ENCODE data around the gene KCNF1. TPM values are rescaled to one million over a fixed set of nuclear protein-coding genes. Genes with fewer than 3 reads are reported as not detected.

KCNF1 gene
- total RNA-seq, 1 donor from 2014 or later = not detected

- Histone ChIP-seq H3K79me2 (ENCODE audit: low read depth) (no peaks in the 10 kb centered on the region), H3K36me3 (no peaks in the 10 kb centered on the region), H3K4me3 (no peak overlapping the region), H3K27ac (no peak overlapping the region), H3F3A (ENCODE audit: low read depth) (no peaks in the 10 kb centered on the region), H3K9me3 (ENCODE audit: low read depth) (no peaks in the 10 kb centered on the region), H4K20me1 (ENCODE audit: low read depth) (no peaks in the 10 kb centered on the region), H2AFZ (replicated peaks) (no peak overlapping the region), H3K4me1 (no peaks in the 10 kb centered on the region), H3K4me2 (no peak overlapping the region), H3K9ac (no peak overlapping the region), H3K27me3 (peaks cover 81% of the 10 kb centered on the region)
- TF ChIP-seq EZH2phosphoT487 (IDR thresholded peaks at IDR 0.05) (no peak), EZH2 (IDR thresholded peaks at IDR 0.05) (no peak)
- TF ChIP-seq, protein P1, sequence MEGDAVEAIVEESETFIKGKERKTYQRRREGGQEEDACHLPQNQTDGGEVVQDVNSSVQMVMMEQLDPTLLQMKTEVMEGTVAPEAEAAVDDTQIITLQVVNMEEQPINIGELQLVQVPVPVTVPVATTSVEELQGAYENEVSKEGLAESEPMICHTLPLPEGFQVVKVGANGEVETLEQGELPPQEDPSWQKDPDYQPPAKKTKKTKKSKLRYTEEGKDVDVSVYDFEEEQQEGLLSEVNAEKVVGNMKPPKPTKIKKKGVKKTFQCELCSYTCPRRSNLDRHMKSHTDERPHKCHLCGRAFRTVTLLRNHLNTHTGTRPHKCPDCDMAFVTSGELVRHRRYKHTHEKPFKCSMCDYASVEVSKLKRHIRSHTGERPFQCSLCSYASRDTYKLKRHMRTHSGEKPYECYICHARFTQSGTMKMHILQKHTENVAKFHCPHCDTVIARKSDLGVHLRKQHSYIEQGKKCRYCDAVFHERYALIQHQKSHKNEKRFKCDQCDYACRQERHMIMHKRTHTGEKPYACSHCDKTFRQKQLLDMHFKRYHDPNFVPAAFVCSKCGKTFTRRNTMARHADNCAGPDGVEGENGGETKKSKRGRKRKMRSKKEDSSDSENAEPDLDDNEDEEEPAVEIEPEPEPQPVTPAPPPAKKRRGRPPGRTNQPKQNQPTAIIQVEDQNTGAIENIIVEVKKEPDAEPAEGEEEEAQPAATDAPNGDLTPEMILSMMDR (IDR thresholded peaks at IDR 0.05) = no peak
- Mint-ChIP-seq H3K27ac (no peak overlapping the region), H3K4me3 (no peak overlapping the region), H3K4me1 (peaks cover 14% of the 10 kb centered on the region), H3K36me3 (no peaks in the 10 kb centered on the region), H3K9me3 (peaks cover 11% of the 10 kb centered on the region), H3K27me3 (ENCODE audit: insufficient read depth, low read depth) (peaks cover 22% of the 10 kb centered on the region)
- no peak for DNase-seq (ENCODE audit: low spot score)
These were observed 8.3 kb downstream of the KCNF1 start for GRCh38 chr2:10919771-10920621.

GRCh38 chr2:10920764-10921388, 9.1 kb downstream of the KCNF1 start:
- Histone ChIP-seq H3K9ac (no peak overlapping the region), H2AFZ (replicated peaks) (no peak overlapping the region), H3K36me3 (no peaks in the 10 kb centered on the region), H3K9me3 (ENCODE audit: low read depth) (no peaks in the 10 kb centered on the region), H3F3A (ENCODE audit: low read depth) (no peaks in the 10 kb centered on the region), H3K4me2 (no peak overlapping the region), H3K27ac (no peak overlapping the region), H3K27me3 (peaks cover 79% of the 10 kb centered on the region), H3K79me2 (ENCODE audit: low read depth) (no peaks in the 10 kb centered on the region), H3K4me1 (no peaks in the 10 kb centered on the region), H3K4me3 (no peak overlapping the region), H4K20me1 (ENCODE audit: low read depth) (no peaks in the 10 kb centered on the region)
- H3K27ac Mint-ChIP-seq = no peak overlapping the region
- H3K4me3 Mint-ChIP-seq = no peak overlapping the region
- TF ChIP-seq, protein P1 (IDR thresholded peaks at IDR 0.05) = no peak
- TF ChIP-seq EZH2 (IDR thresholded peaks at IDR 0.05) (no peak), EZH2phosphoT487 (IDR thresholded peaks at IDR 0.05) (no peak)
- no peaks in the 10 kb centered on the region for H3K36me3 Mint-ChIP-seq
- peaks cover 11% of the 10 kb centered on the region for H3K9me3 Mint-ChIP-seq
- no peak for DNase-seq (ENCODE audit: low spot score)
- H3K4me1 Mint-ChIP-seq = peaks cover 12% of the 10 kb centered on the region
- H3K27me3 Mint-ChIP-seq (ENCODE audit: insufficient read depth, low read depth) = peaks cover 22% of the 10 kb centered on the region

- TF ChIP-seq EZH2 (IDR thresholded peaks at IDR 0.05) (no peak), EZH2phosphoT487 (IDR thresholded peaks at IDR 0.05) (no peak)
- TF ChIP-seq, protein P1 (IDR thresholded peaks at IDR 0.05) = no peak
- DNase-seq (ENCODE audit: low spot score) = no peak
These were observed 9.8 kb downstream of the KCNF1 start for GRCh38 chr2:10921525-10921924.

More at GRCh38 chr2:10921525-10921924, 9.8 kb downstream of the KCNF1 start:
- H3F3A ChIP-seq (ENCODE audit: low read depth) = no peaks in the 10 kb centered on the region
- H3K4me3 ChIP-seq = no peak overlapping the region
- Mint-ChIP-seq H3K36me3 (no peaks in the 10 kb centered on the region), H3K9me3 (peaks cover 11% of the 10 kb centered on the region), H3K4me3 (no peak overlapping the region), H3K27ac (no peak overlapping the region), H3K27me3 (ENCODE audit: insufficient read depth, low read depth) (peaks cover 24% of the 10 kb centered on the region), H3K4me1 (peaks cover 16% of the 10 kb centered on the region)
- no peak overlapping the region for H3K27ac ChIP-seq
- H2AFZ ChIP-seq (replicated peaks) = no peak overlapping the region
- peaks cover 79% of the 10 kb centered on the region for H3K27me3 ChIP-seq
- no peak overlapping the region for H3K9ac ChIP-seq
- no peaks in the 10 kb centered on the region for H3K9me3 ChIP-seq (ENCODE audit: low read depth)
- H3K4me1 ChIP-seq = no peaks in the 10 kb centered on the region
- no peaks in the 10 kb centered on the region for H3K79me2 ChIP-seq (ENCODE audit: low read depth)
- H3K36me3 ChIP-seq = no peaks in the 10 kb centered on the region
- no peaks in the 10 kb centered on the region for H4K20me1 ChIP-seq (ENCODE audit: low read depth)
- no peak overlapping the region for H3K4me2 ChIP-seq
